HEK293 (cell line): ENCODE results near the gene PPARG.

Experiments used
- ZNF10 ChIP-seq: fragments of 450-650 bp; formaldehyde crosslinking; IDR thresholded peaks from 2 replicates; pipeline ENCODE4 v1.5.1; 2017; ENCODE audit warnings: missing biosample characterization, missing genetic modification characterization
- ZNF416 ChIP-seq: fragments of 450-650 bp; formaldehyde crosslinking; IDR thresholded peaks from 2 replicates; pipeline ENCODE4 v1.5.1; 2016; ENCODE audit warnings: missing biosample characterization, missing genetic modification characterization
- ZNF654 ChIP-seq: fragments of 450-650 bp; formaldehyde crosslinking; IDR thresholded peaks from 2 replicates; pipeline ENCODE4 v1.5.1; 2016; ENCODE audit warnings: low read depth, missing biosample characterization, missing genetic modification characterization
- TF ChIP-seq, protein P1 (sequence below): fragments of 450-650 bp; formaldehyde crosslinking; conservative IDR thresholded peaks from 2 replicates; pipeline ENCODE4 v1.5.1; 2016; ENCODE audit warnings: low read depth, missing biosample characterization, missing genetic modification characterization
- TF ChIP-seq, protein P2 (sequence below): fragments of 450-650 bp; formaldehyde crosslinking; IDR thresholded peaks from 2 replicates; pipeline ENCODE4 v1.5.1; 2016; ENCODE audit warnings: missing biosample characterization, missing genetic modification characterization
- TF ChIP-seq, protein P3 (sequence below): fragments of 450-650 bp; formaldehyde crosslinking; IDR thresholded peaks from 2 replicates; pipeline ENCODE4 v1.5.1; 2016; ENCODE audit warnings: missing biosample characterization, missing genetic modification characterization

DNA sequence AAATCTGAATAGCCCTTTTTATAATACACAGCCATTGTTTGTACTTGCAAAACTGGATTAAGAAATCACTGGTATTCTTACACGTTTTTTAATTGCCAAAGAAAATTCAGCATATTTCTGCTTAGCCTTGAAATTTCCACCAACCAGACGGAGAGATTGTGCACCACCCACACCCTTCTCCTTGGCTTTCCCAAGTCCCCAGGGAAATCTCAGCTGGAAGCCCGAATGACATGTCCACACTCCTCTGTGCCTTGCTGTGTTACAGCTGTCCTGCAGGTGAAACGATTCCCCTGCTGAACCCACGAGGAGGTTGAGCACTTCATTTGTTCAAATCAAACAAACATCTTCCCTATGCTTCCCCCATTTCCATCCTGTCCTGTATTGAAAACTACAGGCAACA is 49.6 kb upstream of the PPARG start:
- TF ChIP-seq, protein P1, sequence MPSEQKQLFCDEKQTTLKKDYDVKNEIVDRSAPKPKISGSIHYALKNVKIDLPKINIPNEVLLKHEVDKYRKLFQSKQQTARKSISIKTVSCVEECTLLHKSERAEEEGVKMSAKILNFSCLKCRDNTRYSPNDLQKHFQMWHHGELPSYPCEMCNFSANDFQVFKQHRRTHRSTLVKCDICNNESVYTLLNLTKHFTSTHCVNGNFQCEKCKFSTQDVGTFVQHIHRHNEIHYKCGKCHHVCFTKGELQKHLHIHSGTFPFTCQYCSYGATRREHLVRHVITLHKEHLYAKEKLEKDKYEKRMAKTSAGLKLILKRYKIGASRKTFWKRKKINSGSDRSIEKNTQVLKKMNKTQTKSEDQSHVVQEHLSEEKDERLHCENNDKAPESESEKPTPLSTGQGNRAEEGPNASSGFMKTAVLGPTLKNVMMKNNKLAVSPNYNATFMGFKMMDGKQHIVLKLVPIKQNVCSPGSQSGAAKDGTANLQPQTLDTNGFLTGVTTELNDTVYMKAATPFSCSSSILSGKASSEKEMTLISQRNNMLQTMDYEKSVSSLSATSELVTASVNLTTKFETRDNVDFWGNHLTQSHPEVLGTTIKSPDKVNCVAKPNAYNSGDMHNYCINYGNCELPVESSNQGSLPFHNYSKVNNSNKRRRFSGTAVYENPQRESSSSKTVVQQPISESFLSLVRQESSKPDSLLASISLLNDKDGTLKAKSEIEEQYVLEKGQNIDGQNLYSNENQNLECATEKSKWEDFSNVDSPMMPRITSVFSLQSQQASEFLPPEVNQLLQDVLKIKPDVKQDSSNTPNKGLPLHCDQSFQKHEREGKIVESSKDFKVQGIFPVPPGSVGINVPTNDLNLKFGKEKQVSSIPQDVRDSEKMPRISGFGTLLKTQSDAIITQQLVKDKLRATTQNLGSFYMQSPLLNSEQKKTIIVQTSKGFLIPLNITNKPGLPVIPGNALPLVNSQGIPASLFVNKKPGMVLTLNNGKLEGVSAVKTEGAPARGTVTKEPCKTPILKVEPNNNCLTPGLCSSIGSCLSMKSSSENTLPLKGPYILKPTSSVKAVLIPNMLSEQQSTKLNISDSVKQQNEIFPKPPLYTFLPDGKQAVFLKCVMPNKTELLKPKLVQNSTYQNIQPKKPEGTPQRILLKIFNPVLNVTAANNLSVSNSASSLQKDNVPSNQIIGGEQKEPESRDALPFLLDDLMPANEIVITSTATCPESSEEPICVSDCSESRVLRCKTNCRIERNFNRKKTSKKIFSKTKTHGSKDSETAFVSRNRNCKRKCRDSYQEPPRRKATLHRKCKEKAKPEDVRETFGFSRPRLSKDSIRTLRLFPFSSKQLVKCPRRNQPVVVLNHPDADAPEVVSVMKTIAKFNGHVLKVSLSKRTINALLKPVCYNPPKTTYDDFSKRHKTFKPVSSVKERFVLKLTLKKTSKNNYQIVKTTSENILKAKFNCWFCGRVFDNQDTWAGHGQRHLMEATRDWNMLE (tag by site-specific recombination): no peak
- TF ChIP-seq, protein P2, sequence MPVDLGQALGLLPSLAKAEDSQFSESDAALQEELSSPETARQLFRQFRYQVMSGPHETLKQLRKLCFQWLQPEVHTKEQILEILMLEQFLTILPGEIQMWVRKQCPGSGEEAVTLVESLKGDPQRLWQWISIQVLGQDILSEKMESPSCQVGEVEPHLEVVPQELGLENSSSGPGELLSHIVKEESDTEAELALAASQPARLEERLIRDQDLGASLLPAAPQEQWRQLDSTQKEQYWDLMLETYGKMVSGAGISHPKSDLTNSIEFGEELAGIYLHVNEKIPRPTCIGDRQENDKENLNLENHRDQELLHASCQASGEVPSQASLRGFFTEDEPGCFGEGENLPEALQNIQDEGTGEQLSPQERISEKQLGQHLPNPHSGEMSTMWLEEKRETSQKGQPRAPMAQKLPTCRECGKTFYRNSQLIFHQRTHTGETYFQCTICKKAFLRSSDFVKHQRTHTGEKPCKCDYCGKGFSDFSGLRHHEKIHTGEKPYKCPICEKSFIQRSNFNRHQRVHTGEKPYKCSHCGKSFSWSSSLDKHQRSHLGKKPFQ: no peak
- no peak for TF ChIP-seq ZNF654 (tag by site-specific recombination)
- no peak for TF ChIP-seq ZNF10 (tag by site-specific recombination)
- TF ChIP-seq, protein P3, sequence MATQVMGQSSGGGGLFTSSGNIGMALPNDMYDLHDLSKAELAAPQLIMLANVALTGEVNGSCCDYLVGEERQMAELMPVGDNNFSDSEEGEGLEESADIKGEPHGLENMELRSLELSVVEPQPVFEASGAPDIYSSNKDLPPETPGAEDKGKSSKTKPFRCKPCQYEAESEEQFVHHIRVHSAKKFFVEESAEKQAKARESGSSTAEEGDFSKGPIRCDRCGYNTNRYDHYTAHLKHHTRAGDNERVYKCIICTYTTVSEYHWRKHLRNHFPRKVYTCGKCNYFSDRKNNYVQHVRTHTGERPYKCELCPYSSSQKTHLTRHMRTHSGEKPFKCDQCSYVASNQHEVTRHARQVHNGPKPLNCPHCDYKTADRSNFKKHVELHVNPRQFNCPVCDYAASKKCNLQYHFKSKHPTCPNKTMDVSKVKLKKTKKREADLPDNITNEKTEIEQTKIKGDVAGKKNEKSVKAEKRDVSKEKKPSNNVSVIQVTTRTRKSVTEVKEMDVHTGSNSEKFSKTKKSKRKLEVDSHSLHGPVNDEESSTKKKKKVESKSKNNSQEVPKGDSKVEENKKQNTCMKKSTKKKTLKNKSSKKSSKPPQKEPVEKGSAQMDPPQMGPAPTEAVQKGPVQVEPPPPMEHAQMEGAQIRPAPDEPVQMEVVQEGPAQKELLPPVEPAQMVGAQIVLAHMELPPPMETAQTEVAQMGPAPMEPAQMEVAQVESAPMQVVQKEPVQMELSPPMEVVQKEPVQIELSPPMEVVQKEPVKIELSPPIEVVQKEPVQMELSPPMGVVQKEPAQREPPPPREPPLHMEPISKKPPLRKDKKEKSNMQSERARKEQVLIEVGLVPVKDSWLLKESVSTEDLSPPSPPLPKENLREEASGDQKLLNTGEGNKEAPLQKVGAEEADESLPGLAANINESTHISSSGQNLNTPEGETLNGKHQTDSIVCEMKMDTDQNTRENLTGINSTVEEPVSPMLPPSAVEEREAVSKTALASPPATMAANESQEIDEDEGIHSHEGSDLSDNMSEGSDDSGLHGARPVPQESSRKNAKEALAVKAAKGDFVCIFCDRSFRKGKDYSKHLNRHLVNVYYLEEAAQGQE (tag by site-specific recombination): no peak
- no peak for TF ChIP-seq ZNF416 (tag by site-specific recombination)
